DND-41 (cell line): ENCODE data around the gene MAP4K5.

Experiments used
- ATAC-seq: fragments of 200-7000 bp; cut with Tn5 transposase; 3 replicates; pipeline ENCODE4 v1.9.1; 2021; ENCODE audit warnings: low read depth; ENCODE audit not compliant: insufficient read depth
- DNase-seq: peaks from one replicate; pipeline ENCODE4 v3.0.0-alpha.2; 2020
- H2AFZ ChIP-seq: 2 replicates; pipeline ENCODE4 v1.6.0; 2012; ENCODE audit warnings: low read depth, low read length
- H3K27ac ChIP-seq: 2 replicates; pipeline ENCODE4 v1.5.1; 2012; ENCODE audit warnings: low read length, inconsistent platforms
- H3K27me3 ChIP-seq: fragments of 200-600 bp; sonication (generic); 2 replicates; pipeline ENCODE4 v1.6.0; 2012; ENCODE audit warnings: low read length, mild to moderate bottlenecking, inconsistent platforms; ENCODE audit not compliant: insufficient read depth, poor library complexity
- H3K36me3 ChIP-seq: 2 replicates; pipeline ENCODE4 v1.5.1; 2012; ENCODE audit warnings: low read length, inconsistent platforms; ENCODE audit not compliant: insufficient read depth
- H3K4me1 ChIP-seq: 2 replicates; pipeline ENCODE4 v1.5.1; 2012; ENCODE audit warnings: mild to moderate bottlenecking, low read length; ENCODE audit not compliant: insufficient read depth
- H3K4me2 ChIP-seq: 2 replicates; pipeline ENCODE4 v1.6.0; 2012; ENCODE audit warnings: mild to moderate bottlenecking, moderate library complexity, low read length, inconsistent platforms; ENCODE audit not compliant: insufficient read depth
- H3K4me3 ChIP-seq, 2 experiments: fragments of 200-600 bp in 1 of 2; shearing (Covaris generic) in 1 of 2; 2 replicates each; pipeline ENCODE4 v1.5.1; 2012 to 2016; ENCODE audit warnings: inconsistent platforms in 2 of 2, low read length in 2 of 2, mild to moderate bottlenecking in 2 of 2, low read depth in 1 of 2, moderate library complexity in 1 of 2
- H3K79me2 ChIP-seq: 2 replicates; pipeline ENCODE4 v1.6.0; 2012; ENCODE audit warnings: low read length, inconsistent platforms; ENCODE audit not compliant: insufficient read depth
- H3K9ac ChIP-seq: 2 replicates; pipeline ENCODE4 v1.6.0; 2012; ENCODE audit warnings: low read depth, mild to moderate bottlenecking, inconsistent platforms, low read length, moderate library complexity
- H3K9me3 ChIP-seq: 2 replicates; pipeline ENCODE4 v1.5.1; 2012; ENCODE audit warnings: low read length, moderate library complexity, mild to moderate bottlenecking, inconsistent platforms; ENCODE audit not compliant: insufficient read depth, severe bottlenecking
- H4K20me1 ChIP-seq: 2 replicates; pipeline ENCODE4 v1.6.0; 2012; ENCODE audit warnings: low read length; ENCODE audit not compliant: insufficient read depth
- CTCF ChIP-seq: IDR thresholded peaks from 2 replicates; pipeline ENCODE4 v1.5.1; 2012; ENCODE audit warnings: borderline replicate concordance, low read length, moderate library complexity, mild to moderate bottlenecking; ENCODE audit not compliant: poor library complexity, severe bottlenecking; ENCODE audit errors: extremely low read depth
- EZH2 ChIP-seq: IDR thresholded peaks from 3 replicates; pipeline ENCODE4 v1.6.1; 2012; ENCODE audit warnings: borderline replicate concordance, low read depth, mild to moderate bottlenecking, moderate library complexity, low read length, inconsistent platforms; ENCODE audit not compliant: severe bottlenecking

MAP4K5 gene

GRCh38 chr14:50575769-50576168 is 43.4 kb upstream of the MAP4K5 start:
- Histone ChIP-seq H3K36me3 (no peaks in the 10 kb centered on the region), H4K20me1 (no peaks in the 10 kb centered on the region), H2AFZ (no peak overlapping the region), H3K9me3 (peaks cover 6% of the 10 kb centered on the region), H3K27me3 (no peaks in the 10 kb centered on the region), H3K79me2 (no peaks in the 10 kb centered on the region), H3K4me2 (no peak overlapping the region), H3K9ac (no peak overlapping the region), H3K4me1 (no peaks in the 10 kb centered on the region), H3K27ac (no peak overlapping the region), H3K4me3 (no peak overlapping the region)
- DNase-seq (no peak), ATAC-seq (no peak)
- no peak for TF ChIP-seq CTCF
- TF ChIP-seq EZH2 = no peak

- no peak overlapping the region for H3K27ac ChIP-seq
- H3K27me3 ChIP-seq = no peaks in the 10 kb centered on the region
- H4K20me1 ChIP-seq = no peaks in the 10 kb centered on the region
- ATAC-seq (no peak), DNase-seq (no peak)
- no peak overlapping the region for H3K4me2 ChIP-seq
- no peak overlapping the region for H3K4me3 ChIP-seq
- H3K9ac ChIP-seq = no peak overlapping the region
- no peaks in the 10 kb centered on the region for H3K36me3 ChIP-seq
- H3K79me2 ChIP-seq = no peaks in the 10 kb centered on the region
- TF ChIP-seq CTCF = no peak
- TF ChIP-seq EZH2 = no peak
- no peaks in the 10 kb centered on the region for H3K4me1 ChIP-seq
- peaks cover 16% of the 10 kb centered on the region for H3K9me3 ChIP-seq
- H2AFZ ChIP-seq = no peak overlapping the region
Observed at GRCh38 chr14:50573862-50574261, 41.5 kb upstream of the MAP4K5 start.

GRCh38 chr14:50569714-50570274 is 37.4 kb upstream of the MAP4K5 start:
- ATAC-seq (no peak), DNase-seq (no peak)
- Histone ChIP-seq H3K4me3 (no peak overlapping the region), H3K36me3 (no peaks in the 10 kb centered on the region), H3K4me1 (no peaks in the 10 kb centered on the region), H3K9me3 (peaks cover 16% of the 10 kb centered on the region), H3K27me3 (no peaks in the 10 kb centered on the region), H4K20me1 (no peaks in the 10 kb centered on the region), H2AFZ (no peak overlapping the region), H3K4me2 (no peak overlapping the region), H3K27ac (no peak overlapping the region), H3K9ac (no peak overlapping the region), H3K79me2 (no peaks in the 10 kb centered on the region)
- no peak for TF ChIP-seq EZH2
- TF ChIP-seq CTCF = no peak

- no peak for TF ChIP-seq EZH2
- Histone ChIP-seq H3K4me1 (peaks cover 22% of the 10 kb centered on the region), H3K4me2 (no peak overlapping the region), H4K20me1 (0 out of 2 replicates have a peak, but pooled peaks cover 3% of the 10 kb centered on the region), H3K9me3 (no peaks in the 10 kb centered on the region), H3K79me2 (no peaks in the 10 kb centered on the region), H3K36me3 (no peaks in the 10 kb centered on the region), H3K27me3 (peaks cover 31% of the 10 kb centered on the region), H3K27ac (no peak overlapping the region), H3K4me3 (no peak overlapping the region), H2AFZ (no peak overlapping the region), H3K9ac (no peak overlapping the region)
- ATAC-seq (no peak), DNase-seq (no peak)
Observed at GRCh38 chr14:50562841-50563240, 30.5 kb upstream of the MAP4K5 start.
